Ishikawa (cell line): ENCODE measurements around the gene ZNF609.

Experiments used
- CEBPB ChIP-seq: IDR thresholded peaks from 2 replicates; pipeline ENCODE4 v1.6.1; 2012
- EP300 ChIP-seq: IDR thresholded peaks from 2 replicates; pipeline ENCODE4 v1.6.1; 2012; ENCODE audit warnings: borderline replicate concordance
- MAX ChIP-seq: IDR thresholded peaks from 2 replicates; pipeline ENCODE4 v1.6.1; 2012
- TAF1 ChIP-seq: IDR thresholded peaks from 2 replicates; pipeline ENCODE4 v1.6.1; 2012; ENCODE audit warnings: low read depth, mild to moderate bottlenecking
- TEAD4 ChIP-seq: IDR thresholded peaks from 2 replicates; pipeline ENCODE4 v1.6.1; 2012

GRCh38 chr15:64586259-64586870 lies 126.0 kb downstream of the ZNF609 start:
- no peak for TF ChIP-seq MAX
- no peak for TF ChIP-seq TEAD4
- TF ChIP-seq TAF1: no peak
- TF ChIP-seq CEBPB: no peak
- no peak for TF ChIP-seq EP300
